HG03108 (cell line): ENCODE data around the gene LRRC4B.
"Not testable (repeated sequence)": the region's sequence is repeated elsewhere in the genome, so short reads cannot be mapped to it uniquely, and the experiment has no call there.

ENCODE experiments used
- ATAC-seq: cut with Tn5 transposase; IDR thresholded peaks from one replicate; pipeline ENCODE4 v1.9.1; 2021; ENCODE audit warnings: moderate library complexity; ENCODE audit not compliant: unreplicated experiment

LRRC4B gene

DNA sequence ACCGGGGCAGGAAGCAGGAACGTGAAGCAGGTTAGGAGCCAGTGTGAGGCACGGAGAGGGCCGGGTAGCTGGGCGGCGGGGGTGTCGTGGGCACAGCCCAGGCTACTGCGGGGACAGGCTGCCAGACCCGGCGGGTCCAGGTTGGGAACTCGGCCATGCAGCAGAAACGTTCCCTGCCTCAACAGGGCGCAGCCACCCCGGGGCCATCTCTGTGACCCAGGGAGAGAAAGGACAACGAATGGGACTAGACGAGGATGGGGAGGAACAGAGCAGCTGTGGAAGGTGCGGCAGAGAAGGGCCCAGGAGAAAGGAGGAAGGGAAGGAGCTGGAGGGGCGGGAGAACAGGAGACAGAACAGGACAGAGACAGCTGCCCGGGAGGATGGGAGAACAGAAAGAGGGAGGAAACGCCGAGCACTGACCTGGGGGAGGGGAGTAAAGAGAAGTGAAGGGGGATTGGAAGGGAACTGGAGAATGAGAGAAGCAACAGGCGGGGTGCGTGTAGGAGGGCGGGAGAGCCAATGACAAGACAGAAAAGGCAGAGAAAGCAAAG lies 78.7 kb downstream of the LRRC4B start:
- no peak for ATAC-seq

DNA sequence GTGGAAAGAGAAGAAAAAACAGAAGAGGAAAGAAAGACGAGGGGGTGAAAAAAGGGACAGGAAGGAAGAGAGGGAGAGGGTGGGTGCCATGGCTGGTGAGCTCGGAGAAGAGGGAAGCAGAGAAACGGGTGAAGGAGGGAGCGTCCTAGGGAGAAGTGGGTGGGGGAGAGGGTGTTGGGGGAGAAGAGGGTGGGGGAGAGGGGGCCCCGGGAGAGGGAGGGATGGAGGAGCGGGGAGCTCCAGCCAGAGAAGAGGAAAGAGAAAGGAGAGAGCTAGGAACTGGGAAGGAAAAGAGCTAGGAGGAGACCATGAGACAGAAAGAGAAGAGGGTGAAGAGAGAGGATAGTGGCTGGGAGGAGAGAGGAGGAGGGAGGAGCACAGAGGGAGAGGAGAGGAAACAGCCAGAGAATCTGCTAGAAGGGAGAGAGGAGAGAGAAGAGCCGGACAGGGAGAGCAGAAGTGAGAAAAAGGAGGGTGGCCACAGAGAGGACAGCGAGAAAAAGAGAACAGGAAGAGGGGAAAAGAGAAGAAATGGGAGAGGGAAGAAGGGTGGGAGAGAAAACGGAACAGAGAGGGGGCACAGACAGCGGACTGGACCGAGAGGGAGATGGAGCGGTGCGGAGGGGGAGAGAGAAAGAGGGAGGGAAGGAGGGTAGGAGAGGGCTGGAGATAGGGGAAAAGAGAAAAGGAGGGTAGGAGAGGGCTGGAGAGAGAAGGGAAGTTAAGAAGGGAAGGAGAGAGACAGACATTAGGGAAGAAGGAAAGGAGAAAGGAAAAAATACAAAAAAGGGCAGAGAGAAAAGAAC lies 79.6 kb downstream of the LRRC4B start:
- ATAC-seq = no peak

DNA sequence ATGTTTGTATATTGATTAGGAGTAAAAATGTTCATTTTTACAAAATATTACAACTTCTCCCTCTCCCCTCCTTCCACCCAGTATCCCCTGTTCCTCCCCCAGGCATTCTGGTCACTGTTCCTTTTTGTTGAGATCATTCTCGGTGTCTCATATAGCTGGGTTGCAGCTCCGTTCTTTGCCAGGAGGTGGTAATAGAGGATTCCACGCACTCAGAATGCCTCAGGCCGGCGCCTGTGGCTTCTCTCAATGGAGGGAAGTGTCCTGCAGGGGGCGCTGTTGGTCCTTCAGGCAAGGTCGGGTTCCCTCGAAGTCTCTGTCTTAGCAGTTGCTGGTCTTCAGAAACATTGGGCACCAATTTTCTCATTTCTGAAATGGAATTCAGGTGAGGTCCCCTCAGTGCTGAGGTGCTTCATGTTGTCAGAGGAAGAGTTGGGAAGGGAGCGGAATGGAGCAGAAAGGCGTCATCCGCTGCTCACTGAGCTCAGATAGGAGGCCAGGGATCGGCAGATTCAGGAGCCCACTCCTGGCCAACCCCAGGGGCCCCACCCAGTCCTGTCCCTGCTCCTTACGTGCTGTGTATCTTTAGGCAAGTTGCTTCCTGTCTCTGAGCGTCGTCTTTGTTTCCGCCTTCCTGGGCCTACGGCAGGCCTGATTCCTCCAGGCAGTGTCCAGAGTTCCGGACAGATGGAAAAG lies 81.3 kb downstream of the LRRC4B start:
- ATAC-seq = no peak

DNA sequence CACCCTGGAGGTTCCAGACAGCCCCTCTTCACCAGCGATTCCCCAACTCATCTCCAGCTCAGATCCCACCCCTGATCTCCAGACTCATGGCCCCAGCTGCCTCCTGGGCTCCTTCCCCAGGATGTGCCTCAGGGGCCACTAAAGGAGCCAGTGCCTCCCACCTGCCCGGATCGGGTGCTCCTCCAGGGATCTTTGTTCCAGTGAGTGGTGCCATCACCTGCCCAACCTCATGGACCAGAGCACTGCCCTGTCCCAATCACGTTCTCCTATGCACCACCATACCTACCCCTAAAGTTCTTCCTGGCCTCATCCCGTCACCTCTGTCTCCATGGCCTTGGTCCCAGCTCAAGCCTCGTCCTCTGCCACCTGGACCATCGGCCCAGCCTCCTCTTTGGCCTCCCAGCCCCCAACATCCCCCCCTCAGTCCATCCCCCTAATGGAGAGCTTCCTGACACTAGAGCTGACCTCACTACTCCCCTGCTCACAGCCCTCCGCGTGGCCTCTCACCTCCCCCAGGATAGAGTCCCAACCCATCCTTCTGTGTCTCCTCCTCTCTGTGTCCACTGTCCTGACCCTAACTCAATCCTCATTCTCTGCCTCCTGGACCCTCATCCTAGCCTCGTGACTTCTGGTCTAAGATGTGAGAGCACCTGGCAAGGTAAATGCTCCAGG lies 82.8 kb downstream of the LRRC4B start:
- no peak for ATAC-seq

DNA sequence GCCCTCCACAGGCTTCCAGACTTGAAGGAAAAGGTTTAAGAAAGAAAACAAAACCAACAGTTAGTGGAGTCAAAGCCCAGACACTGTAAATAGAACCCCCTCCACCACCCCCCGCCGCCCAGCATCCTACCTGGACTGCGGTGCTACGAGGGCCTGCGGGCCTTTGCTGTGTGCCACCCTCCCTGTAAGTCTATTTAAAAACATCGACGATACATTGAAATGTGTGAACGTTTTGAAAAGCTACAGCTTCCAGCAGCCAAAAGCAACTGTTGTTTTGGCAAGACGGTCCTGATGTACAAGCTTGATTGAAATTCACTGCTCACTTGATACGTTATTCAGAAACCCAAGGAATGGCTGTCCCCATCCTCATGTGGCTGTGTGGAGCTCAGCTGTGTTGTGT lies 85.3 kb downstream of the LRRC4B start:
- no peak for ATAC-seq

- ATAC-seq = no peak
Observed at GRCh38 chr19:50482271-50482855, 85.9 kb downstream of the LRRC4B start.

DNA sequence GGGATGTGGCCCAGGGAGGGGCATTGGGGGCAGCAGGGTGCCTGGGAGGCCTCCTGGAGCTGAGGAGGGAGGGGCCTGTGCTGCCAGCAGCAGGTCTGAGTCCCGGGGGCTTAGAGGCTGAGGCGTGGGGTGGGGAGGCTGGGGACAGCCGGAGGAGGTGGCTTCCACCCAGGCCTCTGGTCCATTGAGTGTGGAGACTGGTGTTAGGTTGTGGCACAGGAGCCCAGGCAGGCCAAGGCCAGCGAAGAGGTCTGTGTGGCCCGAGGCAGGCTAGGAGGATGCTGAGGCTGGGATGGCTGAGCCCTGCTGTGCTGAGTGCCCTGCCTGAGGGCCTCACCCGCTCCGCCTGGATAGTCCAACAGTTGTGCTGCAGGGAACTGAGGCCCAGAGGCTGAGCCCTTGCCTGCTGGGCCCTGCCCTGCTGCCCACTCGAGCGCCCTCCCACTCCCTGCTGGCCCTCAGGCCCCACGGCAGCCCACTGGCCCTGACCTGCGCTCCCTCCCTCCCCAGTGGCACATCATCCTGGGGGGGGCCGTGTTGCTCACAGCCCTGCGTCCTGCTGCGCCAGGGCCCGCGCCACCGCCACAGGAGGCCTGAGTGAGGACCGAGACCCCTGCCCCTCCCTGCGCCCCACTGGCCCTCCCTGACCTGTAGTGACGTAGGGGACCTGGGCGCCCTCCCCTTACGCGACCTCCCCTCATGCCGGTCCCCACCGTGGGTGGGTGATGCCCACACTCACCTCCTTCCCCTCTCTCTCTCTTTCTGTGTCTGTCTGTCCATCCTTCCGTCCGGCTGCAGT lies 86.7 kb downstream of the LRRC4B start:
- ATAC-seq = no peak

DNA sequence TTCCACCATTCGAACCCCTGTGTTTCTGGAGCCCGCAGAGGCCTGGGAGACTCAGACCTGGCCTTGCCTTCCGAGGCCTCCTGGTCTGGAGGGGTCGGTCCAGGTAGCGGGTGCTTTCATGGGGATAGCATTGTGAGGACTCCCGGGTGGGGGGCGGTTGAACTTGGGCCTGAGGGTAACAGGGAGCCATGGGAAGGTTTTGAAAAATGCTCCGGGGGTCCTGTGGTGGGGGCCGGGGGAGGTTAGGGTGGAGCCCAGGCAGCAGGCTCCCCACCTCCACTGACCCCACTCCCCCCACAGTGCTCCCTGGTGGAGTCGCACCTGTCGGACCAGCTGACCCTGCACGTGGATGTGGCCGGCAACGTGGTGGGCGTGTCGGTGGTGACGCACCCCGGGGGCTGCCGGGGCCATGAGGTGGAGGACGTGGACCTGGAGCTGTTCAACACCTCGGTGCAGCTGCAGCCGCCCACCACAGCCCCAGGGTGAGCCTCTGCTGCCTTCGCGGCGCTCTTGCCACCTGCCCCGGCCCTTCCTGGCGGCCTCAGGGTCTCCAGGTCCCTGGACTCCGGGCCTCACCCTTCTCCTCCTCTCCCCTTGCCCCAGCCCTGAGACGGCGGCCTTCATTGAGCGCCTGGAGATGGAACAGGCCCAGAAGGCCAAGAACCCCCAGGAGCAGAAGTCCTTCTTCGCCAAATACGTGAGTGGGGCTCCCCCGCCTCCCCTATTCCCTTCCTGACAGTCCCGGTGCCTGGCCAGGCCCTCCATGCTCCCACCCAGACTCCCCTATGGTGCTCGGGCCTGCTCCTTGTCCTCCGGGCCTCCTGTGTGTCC lies 87.7 kb downstream of the LRRC4B start:
- ATAC-seq = no peak

- ATAC-seq = no peak
Observed at GRCh38 chr19:50479761-50480251, 88.4 kb downstream of the LRRC4B start.

DNA sequence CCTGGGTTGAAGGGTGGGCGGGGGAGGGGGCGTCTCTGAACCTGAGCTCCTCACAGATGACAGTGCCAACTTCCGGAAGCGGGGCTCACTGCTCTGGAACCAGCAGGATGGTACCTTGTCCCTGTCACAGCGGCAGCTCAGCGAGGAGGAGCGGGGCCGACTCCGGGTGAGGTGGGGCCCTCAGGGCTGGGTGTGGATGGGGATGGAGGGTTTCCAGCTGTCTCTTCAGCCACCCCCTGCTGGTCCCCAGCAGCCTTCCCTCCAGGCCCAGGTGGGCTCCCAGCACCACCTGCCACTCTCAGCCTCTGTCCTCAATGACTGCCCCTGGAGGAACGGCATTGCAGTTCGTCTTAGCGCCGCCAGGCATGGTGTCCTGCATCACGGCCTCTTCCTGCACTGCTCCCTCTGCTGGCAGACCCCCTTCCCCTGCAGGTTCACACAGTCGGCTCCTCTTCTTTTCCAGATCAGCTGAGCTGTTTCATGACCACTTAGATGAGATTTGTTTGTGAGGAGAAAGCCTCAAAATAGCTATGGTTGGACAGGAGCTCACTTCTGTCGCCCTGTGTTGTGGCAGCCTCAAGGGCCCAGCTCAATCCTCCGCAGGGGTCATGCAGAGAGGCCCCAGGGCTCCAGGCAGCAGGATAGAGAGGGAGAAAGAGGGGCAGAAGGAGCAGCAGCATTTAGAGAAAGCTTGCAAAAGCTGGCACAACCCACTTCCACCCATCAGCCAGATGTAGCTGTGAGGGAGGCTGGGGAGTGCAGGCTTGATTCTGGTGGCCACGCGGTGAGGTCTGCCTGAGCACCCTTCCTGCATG lies 89.1 kb downstream of the LRRC4B start:
- ATAC-seq = no peak

- ATAC-seq = no peak
Observed at GRCh38 chr19:50477751-50478515, 90.3 kb downstream of the LRRC4B start.

GRCh38 chr19:50476907-50477238 lies 91.4 kb downstream of the LRRC4B start:
- ATAC-seq = no peak

DNA sequence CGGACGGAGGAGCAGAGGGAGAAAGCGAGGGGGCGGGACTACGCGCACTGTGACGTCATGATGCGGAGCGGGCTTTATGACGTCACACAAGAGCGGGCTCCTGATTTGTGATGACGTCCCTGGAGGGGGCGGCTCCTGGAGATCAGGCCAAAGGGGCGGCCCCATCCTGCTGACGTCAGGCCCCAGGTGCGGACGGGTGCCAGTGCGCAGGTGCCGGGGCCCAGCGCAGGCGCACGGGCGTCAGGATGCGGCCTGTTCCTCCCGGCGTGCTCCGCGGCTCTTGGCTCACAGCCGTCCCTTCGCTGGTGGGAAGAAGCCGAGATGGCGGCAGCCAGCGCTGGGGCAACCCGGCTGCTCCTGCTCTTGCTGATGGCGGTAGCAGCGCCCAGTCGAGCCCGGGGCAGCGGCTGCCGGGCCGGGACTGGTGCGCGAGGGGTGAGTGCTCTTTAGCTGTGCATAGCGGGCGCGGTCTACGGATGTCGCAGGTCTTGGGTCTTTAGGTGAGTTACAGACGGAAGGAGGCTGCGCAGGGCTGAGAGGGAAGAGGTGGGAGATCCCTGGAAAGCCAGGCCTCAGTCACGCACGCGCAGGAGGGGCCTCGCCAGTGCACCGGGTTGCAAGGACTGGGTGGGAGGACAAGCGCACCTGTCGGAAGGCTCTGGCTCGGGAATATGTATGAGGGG lies 91.9 kb downstream of the LRRC4B start, which contains the start of the genes EMC10 and GARIN5A:
Gene EMC10 (plus strand): TSS at position 284 of the 683 bp plus-strand sequence. CDS start 38 bp downstream, at position 322.
Gene GARIN5A (minus strand): TSS at position 625 of the 683 bp plus-strand sequence. CDS start 460 bp downstream, at position 165.
- ATAC-seq = peak; percentile 78

GRCh38 chr19:50475736-50476223 lies 92.5 kb downstream of the LRRC4B start:
- peak; percentile 10 for ATAC-seq

- ATAC-seq = no peak
Observed at GRCh38 chr19:50475101-50475568, 93.1 kb downstream of the LRRC4B start.

DNA sequence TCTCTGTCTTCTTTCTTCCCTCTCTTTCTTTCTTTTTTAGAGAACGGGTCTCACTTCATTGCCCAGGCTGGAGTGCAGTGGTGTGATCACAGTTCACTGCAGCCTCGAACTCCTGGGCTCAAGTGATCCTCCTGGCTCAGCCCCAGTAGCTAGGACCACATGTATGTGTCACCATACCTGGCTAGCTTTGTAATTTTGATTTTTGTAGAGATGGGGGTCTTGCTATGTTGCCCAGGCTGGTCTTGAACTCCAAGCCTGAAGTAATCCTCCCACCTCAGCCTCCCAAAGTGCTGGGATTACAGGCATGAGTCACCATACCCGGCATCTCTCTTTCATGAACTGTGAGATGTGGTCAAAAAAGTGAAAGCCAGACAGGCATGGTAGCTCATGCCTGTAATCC lies 94.9 kb downstream of the LRRC4B start:
- not testable (repeated sequence) for ATAC-seq

GRCh38 chr19:50468818-50469217 lies 99.4 kb downstream of the LRRC4B start:
- no peak for ATAC-seq
